K562 (cell line): ENCODE measurements around the gene HYAL3.
"Not testable (repeated sequence)": the region's sequence is repeated elsewhere in the genome, so short reads cannot be mapped to it uniquely, and the experiment has no call there.

Experiments
- ATF2 ChIP-seq: sonication (generic); formaldehyde crosslinking; IDR thresholded peaks from 2 replicates; pipeline ENCODE4 v1.8.1; 2022; ENCODE audit warnings: missing genetic modification reagents
- CBFB ChIP-seq: sonication (generic); formaldehyde crosslinking; IDR thresholded peaks from 2 replicates; pipeline ENCODE4 v1.4.0; 2020; ENCODE audit warnings: mild to moderate bottlenecking, missing genetic modification reagents
- CHD2 ChIP-seq: IDR thresholded peaks from 2 replicates; pipeline ENCODE4 v1.6.1; 2011; ENCODE audit warnings: low read depth, low read length
- CTCF ChIP-seq, 3 experiments: IDR thresholded peaks in 2 of 3; conservative IDR thresholded peaks in 1 of 3; 2 replicates each; pipeline ENCODE4 v1.5.1; 2011 to 2012; ENCODE audit warnings: low read length in 3 of 3, mild to moderate bottlenecking in 3 of 3, control low read depth in 2 of 3, improper control_type of control experiment in 1 of 3, inconsistent platforms in 1 of 3, low read depth in 1 of 3, mixed read lengths in 1 of 3, moderate library complexity in 1 of 3; ENCODE audit not compliant: insufficient read depth in 2 of 3
- FOS ChIP-seq: IDR thresholded peaks from 3 replicates; pipeline ENCODE4 v1.6.1; 2011; ENCODE audit not compliant: insufficient read length; ENCODE audit errors: extremely low read depth
- KLF1 ChIP-seq: fragments of 450-650 bp; IDR thresholded peaks from 2 replicates; pipeline ENCODE4 v1.6.1; 2016; ENCODE audit warnings: missing genetic modification characterization, missing compliant biosample characterization
- MIER1 ChIP-seq: fragments of 450-650 bp; IDR thresholded peaks from 2 replicates; pipeline ENCODE4 v1.6.1; 2016; ENCODE audit warnings: antibody characterized with exemption, mild to moderate bottlenecking, low read depth
- POLR2A ChIP-seq: fragments of 450-650 bp; conservative IDR thresholded peaks from 2 replicates; pipeline ENCODE4 v1.6.1; 2016
- TBP ChIP-seq: optimal IDR thresholded peaks from 2 replicates; pipeline ENCODE3; 2011; ENCODE audit warnings: low read depth, low read length, improper control_type of control experiment
- ZC3H4 ChIP-seq: sonication (generic); formaldehyde crosslinking; IDR thresholded peaks from 2 replicates; pipeline ENCODE4 v1.9.0; 2021; ENCODE audit warnings: missing genetic modification reagents, borderline replicate concordance
- TF ChIP-seq, protein P1 (sequence below), 2 experiments: fragments of 450-650 bp in 1 of 2; sonication (generic) in 1 of 2; formaldehyde crosslinking; conservative IDR thresholded peaks; 2 replicates each; pipeline versions ENCODE4 v1.4.0 to v1.8.1; 2020 to 2022; ENCODE audit warnings: mild to moderate bottlenecking in 1 of 2, missing genetic modification reagents in 1 of 2

GRCh38 chr3:50262200-50262599, 37.0 kb downstream of the HYAL3 start:
- TF ChIP-seq TBP; POLR2A; CTCF (IDR thresholded peaks at IDR 0.05 in 2 of 3, conservative IDR thresholded peaks at IDR 0.05 in 1 of 3; ENCODE audit: insufficient read depth in 2 of 3, low read depth in 1 of 3, low read length in 3 of 3); CBFB; ATF2; ZC3H4; CHD2; FOS; MIER1; KLF1 (tag): not testable (repeated sequence)
- TF ChIP-seq, protein P1, sequence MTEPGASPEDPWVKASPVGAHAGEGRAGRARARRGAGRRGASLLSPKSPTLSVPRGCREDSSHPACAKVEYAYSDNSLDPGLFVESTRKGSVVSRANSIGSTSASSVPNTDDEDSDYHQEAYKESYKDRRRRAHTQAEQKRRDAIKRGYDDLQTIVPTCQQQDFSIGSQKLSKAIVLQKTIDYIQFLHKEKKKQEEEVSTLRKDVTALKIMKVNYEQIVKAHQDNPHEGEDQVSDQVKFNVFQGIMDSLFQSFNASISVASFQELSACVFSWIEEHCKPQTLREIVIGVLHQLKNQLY (CRISPR knock-in tag; conservative IDR thresholded peaks at IDR 0.05) = not testable (repeated sequence)
